Stimulated activated CD4-positive, alpha-beta T cell treated with anti-CD3 and anti-CD28 coated beads, Interleukin-1b, Interleukin-23, amount 100 ng/mL, for 1 hour (primary cell): ENCODE data around the gene GPRASP1.
"Not testable (repeated sequence)": the region's sequence is repeated elsewhere in the genome, so short reads cannot be mapped to it uniquely, and the experiment has no call there.

Source experiments
- DNase-seq, 2 donors: peaks; one replicate each; pipeline ENCODE4 v3.0.0-alpha.2; 2020; ENCODE audit warnings: low read depth in 2 of 2

GPRASP1 gene

GRCh38 chrX:102651242-102652011 is at the start of gene GPRASP1:
Gene GPRASP1 (plus strand): TSS chrX:102651483. CDS start chrX:102653914, 2,431 bp downstream.
- peak in 1 of 2 donors; percentile 21 for DNase-seq

GRCh38 chrX:102604327-102604726 is 47.0 kb upstream of the GPRASP1 start:
- no peak for DNase-seq

- DNase-seq, result no peak
These were observed 45.2 kb upstream of the GPRASP1 start for GRCh38 chrX:102606115-102606514.

GRCh38 chrX:102610905-102611304 is 40.4 kb upstream of the GPRASP1 start:
- no peak for DNase-seq

- no peak for DNase-seq
These were observed 27.2 kb upstream of the GPRASP1 start for GRCh38 chrX:102624105-102624504.

- DNase-seq, result no peak
These were observed 23.6 kb upstream of the GPRASP1 start for GRCh38 chrX:102627640-102628039.

GRCh38 chrX:102637561-102637960 is 13.7 kb upstream of the GPRASP1 start:
- no peak for DNase-seq

- no peak for DNase-seq
These were observed 411 bp upstream of the GPRASP1 start for GRCh38 chrX:102650903-102651241.

GRCh38 chrX:102652031-102652688 is 877 bp downstream of the GPRASP1 start:
- DNase-seq, result no peak

GRCh38 chrX:102654696-102655095 is 3.4 kb downstream of the GPRASP1 start:
- DNase-seq, result no peak

- DNase-seq, result no peak
These were observed 7.3 kb downstream of the GPRASP1 start for GRCh38 chrX:102658556-102658955.

- peak; percentile 38 to 77 for DNase-seq
These were observed 8.8 kb downstream of the GPRASP1 start for GRCh38 chrX:102659790-102660757.

GRCh38 chrX:102663820-102664219 is 12.5 kb downstream of the GPRASP1 start:
- not testable (repeated sequence) for DNase-seq

GRCh38 chrX:102667034-102667433 is 15.8 kb downstream of the GPRASP1 start:
- not testable (repeated sequence) for DNase-seq

- DNase-seq, result no peak
These were observed 18.2 kb downstream of the GPRASP1 start for GRCh38 chrX:102669526-102669925.

GRCh38 chrX:102672856-102673255 is 21.6 kb downstream of the GPRASP1 start:
- no peak for DNase-seq

- not testable (repeated sequence) for DNase-seq
These were observed 26.2 kb downstream of the GPRASP1 start for GRCh38 chrX:102677479-102677878.

- DNase-seq, result no peak
These were observed 33.7 kb downstream of the GPRASP1 start for GRCh38 chrX:102684772-102685520.

GRCh38 chrX:102694749-102695148 is 43.5 kb downstream of the GPRASP1 start:
- DNase-seq, result no peak

GRCh38 chrX:102696306-102696705 is 45.0 kb downstream of the GPRASP1 start:
- no peak for DNase-seq

- DNase-seq, result no peak
These were observed 46.2 kb downstream of the GPRASP1 start for GRCh38 chrX:102697494-102697893.
